HG03103 (cell line): ENCODE data around the gene ASCC2.

Source experiments
- ATAC-seq: cut with Tn5 transposase; IDR thresholded peaks from one replicate; pipeline ENCODE4 v1.9.1; 2021; ENCODE audit warnings: low read depth; ENCODE audit not compliant: unreplicated experiment

The ASCC2 gene

GRCh38 chr22:29820961-29821290 lies 17.1 kb downstream of the ASCC2 start:
- no peak for ATAC-seq

- no peak for ATAC-seq
Observed at GRCh38 chr22:29819501-29819900, 18.6 kb downstream of the ASCC2 start.

GRCh38 chr22:29817724-29818123 lies 20.4 kb downstream of the ASCC2 start:
- no peak for ATAC-seq

DNA sequence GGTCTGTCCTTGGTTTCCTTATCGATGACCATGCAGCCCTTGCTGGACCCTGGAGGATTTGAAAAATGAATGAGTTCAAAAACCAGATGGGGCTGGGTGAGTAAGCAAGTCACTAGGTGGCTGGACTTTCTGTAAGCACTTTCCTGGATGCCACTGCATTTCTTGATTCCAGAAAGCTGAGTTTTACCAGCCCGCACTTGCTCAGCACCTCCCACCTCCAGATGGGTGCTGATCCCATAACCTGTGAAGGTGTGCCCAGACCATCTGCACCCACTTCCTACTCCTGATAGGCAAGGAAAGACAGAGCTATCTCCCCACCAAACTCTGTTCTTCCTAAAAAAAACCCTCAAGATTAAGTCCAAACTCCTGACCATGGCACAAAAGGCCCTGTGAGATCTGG lies 21.1 kb downstream of the ASCC2 start:
- no peak for ATAC-seq

DNA sequence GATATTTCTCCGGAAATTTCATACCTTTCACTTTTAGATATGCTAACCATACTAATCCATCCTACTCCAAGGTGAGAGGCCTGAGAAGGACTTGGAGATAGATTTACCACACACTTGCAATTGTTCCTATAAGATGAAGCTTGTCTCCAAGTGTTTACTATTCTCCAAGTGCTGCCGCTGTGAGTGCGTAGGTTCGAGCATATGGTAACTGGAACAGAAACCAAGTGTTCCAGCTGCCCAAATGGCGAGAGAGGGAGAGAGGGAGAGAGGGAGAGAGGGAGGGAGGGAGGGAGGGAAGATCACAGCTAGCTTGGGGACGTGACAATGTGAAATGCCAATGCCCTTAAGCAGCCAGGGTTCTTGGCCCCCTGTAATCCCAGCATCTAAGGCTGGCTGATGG lies 21.5 kb downstream of the ASCC2 start:
- no peak for ATAC-seq

DNA sequence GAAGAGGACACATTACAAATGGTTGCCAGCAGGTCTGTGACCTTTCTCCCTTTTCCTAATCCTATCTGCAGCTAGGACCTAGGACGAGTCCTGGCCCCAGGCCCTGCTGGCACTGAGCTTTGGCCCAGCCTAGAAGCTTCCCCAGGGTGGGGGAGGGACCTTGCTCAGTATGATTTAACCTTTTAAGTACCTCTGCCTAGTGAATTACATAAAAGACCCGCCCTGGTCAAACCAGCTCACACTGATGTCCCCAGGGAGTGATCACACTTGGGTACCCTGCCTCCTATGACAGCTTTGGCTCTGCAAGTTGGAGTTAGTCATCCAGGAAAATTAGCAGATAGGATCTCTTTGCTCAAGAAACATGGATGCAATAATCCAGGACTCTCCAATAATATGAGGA lies 21.9 kb downstream of the ASCC2 start:
- no peak for ATAC-seq

DNA sequence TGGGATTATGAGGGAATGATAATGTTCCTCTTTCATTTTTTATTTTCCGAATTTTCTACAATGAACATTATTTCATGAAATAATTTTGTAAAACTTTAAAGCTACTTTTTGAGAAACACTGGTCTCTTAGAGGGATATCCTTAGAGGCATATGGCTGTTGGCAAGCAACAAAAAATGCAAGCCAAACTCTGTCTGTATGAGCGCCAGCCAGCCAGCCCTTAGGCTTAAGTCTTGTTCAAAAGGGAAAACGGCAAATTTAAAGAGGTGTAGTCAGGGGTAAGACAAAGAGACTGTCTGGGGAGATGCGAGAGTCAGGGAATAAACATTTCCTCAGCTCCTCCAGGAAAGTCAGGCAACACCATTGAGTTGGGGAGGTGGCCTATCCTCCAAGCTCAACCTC lies 22.5 kb downstream of the ASCC2 start:
- ATAC-seq = no peak

DNA sequence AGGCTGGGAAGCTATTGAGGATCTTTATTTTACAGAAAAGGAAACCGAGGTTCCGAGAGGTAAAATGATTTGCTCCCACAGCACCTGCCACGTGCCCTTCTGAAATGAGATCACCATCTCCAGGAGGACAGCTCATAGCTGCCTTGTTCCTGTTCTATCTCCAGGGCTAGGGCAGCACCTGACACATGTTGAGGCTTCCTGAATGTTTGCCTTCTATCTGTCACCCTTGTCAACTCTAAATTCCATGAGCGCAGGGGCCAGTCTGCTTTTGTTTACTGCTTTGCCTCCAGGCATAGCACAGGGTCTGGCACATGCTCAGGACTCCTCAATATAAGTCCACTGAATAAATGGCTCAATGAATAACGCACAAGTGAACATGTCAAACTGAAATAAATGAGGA lies 24.1 kb downstream of the ASCC2 start:
- no peak for ATAC-seq

DNA sequence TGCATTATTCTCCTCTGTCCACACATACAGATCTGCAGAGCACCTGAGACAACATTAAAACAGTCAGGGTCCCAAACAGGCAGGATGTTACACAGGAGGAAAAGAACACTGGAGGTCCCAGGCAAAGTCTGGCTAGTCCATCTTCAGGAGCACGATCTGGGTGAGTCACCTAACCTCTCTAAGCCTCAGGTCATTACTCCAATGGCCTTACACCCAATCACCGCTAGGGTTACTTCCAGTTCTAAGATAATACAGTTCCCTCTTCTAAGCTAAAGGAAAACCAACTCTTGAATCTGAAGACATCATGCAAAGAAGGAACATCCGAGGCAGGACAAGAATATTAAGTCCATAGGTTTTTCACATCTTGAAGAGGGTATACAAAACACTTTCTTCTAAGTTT lies 24.5 kb downstream of the ASCC2 start:
- ATAC-seq = no peak

GRCh38 chr22:29813126-29813525 lies 24.9 kb downstream of the ASCC2 start:
- ATAC-seq = no peak

DNA sequence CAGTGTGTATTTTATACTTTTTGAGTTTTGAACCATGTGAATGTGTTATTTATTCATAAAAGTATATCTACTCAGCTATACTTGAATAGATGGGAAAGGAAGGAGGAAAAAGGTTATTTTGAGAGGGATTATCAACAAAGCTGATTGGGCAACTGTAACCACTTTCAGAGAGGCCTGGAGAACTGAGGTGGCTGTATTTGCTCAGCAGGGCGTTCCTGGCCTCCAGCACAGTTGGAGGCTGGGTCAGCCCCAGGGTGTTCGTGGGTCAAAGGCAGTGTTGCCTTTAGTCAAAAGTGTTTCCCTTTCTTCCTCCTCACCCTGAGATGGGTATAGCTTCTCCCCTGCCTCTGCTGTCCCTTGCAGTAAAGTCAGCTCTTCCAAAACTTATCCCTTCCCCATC lies 26.7 kb downstream of the ASCC2 start:
- no peak for ATAC-seq

DNA sequence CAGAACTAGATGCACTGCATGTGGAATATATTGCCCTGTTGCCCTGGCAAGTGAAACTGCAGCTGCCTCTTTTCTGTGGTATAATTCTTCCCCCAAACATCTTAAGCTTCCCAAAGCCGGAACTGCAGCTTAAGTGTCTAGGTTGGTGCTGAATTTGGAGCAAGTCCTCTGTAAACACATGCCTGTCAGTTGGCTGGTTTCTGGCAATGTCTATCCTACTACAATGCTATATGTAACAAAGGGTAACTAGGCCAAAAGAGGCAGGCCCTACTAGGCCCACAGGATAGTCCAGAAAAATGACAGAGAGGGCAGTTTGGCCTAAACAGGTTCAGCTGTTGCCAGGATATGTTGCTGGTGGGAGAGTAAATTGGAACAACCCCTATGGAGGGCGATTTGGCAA lies 27.9 kb downstream of the ASCC2 start:
- ATAC-seq = no peak

DNA sequence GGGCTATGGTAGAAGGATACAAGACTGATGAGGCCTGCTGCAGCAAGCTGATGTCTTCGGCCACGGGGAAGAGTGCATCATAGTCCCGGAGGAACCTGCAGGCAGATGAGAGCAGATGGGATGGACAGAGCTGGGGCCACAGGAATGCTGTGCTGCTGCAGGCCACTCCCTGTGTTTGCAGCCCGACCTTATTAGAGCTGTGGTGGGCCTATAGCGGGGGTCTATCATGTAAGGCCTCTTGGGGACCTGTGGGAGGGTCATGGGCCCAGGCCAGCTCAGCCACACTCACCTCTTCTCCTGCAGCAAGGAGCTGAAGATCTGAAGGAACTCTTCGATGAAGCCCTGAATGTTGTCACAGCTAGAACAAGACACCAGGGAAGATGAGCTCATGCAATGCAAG lies 31.9 kb downstream of the ASCC2 start:
- no peak for ATAC-seq

- ATAC-seq = no peak
Observed at GRCh38 chr22:29804985-29805384, 33.1 kb downstream of the ASCC2 start.

GRCh38 chr22:29803190-29803589 lies 34.9 kb downstream of the ASCC2 start:
- no peak for ATAC-seq

GRCh38 chr22:29801796-29802195 lies 36.3 kb downstream of the ASCC2 start:
- no peak for ATAC-seq

- ATAC-seq = no peak
Observed at GRCh38 chr22:29801153-29801552, 36.9 kb downstream of the ASCC2 start.

GRCh38 chr22:29799217-29799680 lies 38.8 kb downstream of the ASCC2 start:
- ATAC-seq = no peak

- ATAC-seq = no peak
Observed at GRCh38 chr22:29798801-29799200, 39.3 kb downstream of the ASCC2 start.

DNA sequence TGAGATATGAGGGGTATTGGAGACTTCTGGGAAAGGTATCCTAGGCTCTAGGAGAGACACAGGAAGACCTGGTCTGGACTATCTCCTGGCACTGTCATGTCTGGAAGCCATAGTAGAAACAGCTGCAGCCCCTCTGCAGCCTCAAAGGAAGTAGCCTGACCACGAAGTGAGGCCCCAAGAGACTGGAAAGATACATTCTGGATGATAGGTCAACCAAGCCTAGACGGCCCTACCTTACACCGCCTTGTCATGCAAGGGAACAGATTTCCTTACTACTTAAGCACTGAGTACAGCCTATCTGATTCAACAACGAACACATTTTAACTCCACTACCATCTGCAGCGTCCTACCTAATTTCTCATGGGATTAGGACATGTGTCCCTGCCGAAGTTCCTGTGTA lies 39.8 kb downstream of the ASCC2 start:
- no peak for ATAC-seq

DNA sequence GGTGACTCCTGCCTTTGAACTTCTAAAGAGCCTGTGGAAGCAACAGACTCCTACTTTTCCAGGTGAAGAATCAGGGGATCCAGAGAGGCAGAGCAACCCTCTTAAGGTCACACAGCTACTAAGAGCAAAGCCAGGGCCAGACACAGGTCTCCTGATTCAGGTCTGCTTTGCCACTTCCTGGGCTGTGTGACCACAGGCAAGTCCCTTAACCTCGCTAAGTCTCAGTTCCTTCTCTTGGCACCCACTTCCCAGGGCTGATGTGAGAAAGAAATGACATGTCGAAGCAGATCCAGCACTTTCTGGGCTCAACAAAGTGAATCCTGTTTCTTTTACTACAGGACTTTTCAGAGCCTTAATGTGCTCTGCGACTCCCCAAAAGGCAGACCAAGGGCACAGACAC lies 40.7 kb downstream of the ASCC2 start:
- no peak for ATAC-seq

DNA sequence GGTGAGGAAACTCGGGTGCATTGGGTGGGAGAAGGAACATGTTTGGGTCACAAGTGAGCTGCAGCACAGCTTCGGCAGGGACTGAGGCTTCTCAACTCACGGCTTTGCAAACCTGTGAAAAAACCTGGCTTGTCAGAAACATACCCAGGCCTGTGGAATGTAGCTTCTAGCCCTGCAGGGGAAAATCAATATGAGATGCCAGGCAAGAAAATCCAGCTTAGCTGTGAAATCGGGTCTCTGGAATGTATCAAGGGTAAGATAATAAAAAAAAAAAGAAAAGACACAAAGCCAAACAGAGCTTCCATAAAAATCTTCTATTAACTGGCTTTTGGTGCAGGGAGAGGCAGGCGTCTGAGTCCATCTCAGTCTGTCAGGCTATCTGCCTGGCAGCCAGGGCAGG lies 42.4 kb downstream of the ASCC2 start:
- ATAC-seq = no peak

GRCh38 chr22:29793396-29793795 lies 44.7 kb downstream of the ASCC2 start:
- ATAC-seq = no peak

GRCh38 chr22:29790061-29790460 lies 48.0 kb downstream of the ASCC2 start:
- no peak for ATAC-seq
